Panc1 (cell line): ENCODE data around the gene NCAPG2. TPM values are rescaled to one million over a fixed set of nuclear protein-coding genes. Genes with fewer than 3 reads are reported as not detected.

Source experiments
- ATAC-seq: fragments of 200-7000 bp; cut with Tn5 transposase; 2 replicates; pipeline ENCODE4 v1.9.1; 2020; ENCODE audit warnings: mild to moderate bottlenecking, moderate library complexity
- BruUV-seq: library from RNA; stranded (reverse); fragments of 400-500 nt; replicated peaks from 2 replicates; lab custom pipeline; 2021; lab: Mats Ljungman, UMichigan
- CTCF ChIA-PET: fragments of 300-600 bp; sonication (Branson Sonifier 250); formaldehyde crosslinking; loops from one replicate; lab custom pipeline; 2022; ENCODE audit warnings: antibody characterized with exemption; lab: Charles Lee
- POLR2A ChIA-PET: fragments of 300-600 bp; sonication (Branson Sonifier 250); formaldehyde crosslinking; loops from one replicate; lab custom pipeline; 2022; ENCODE audit warnings: antibody characterized with exemption; lab: Charles Lee
- DNase-seq: peaks from one replicate; pipeline ENCODE4 v3.0.0-alpha.2; 2010; ENCODE audit warnings: low read depth, low spot score
- H3K27ac ChIP-seq: 2 replicates; pipeline ENCODE4 v1.5.1; 2011; ENCODE audit warnings: mild to moderate bottlenecking, low read length, inconsistent platforms
- H3K27me3 ChIP-seq: fragments of 200-500 bp; sonication (Bioruptor generic); 2 replicates; pipeline ENCODE4 v1.6.0; 2014; ENCODE audit warnings: low read length, inconsistent platforms; ENCODE audit not compliant: control insufficient read depth, insufficient read depth
- H3K36me3 ChIP-seq: fragments of 200-500 bp; sonication (Bioruptor generic); 2 replicates; pipeline ENCODE4 v1.5.1; 2014; ENCODE audit warnings: inconsistent platforms, mild to moderate bottlenecking, low read length, moderate library complexity; ENCODE audit not compliant: control insufficient read depth, insufficient read depth
- H3K4me1 ChIP-seq: 2 replicates; pipeline ENCODE4 v1.5.1; 2011; ENCODE audit warnings: inconsistent platforms, mild to moderate bottlenecking, low read length, moderate library complexity; ENCODE audit not compliant: control insufficient read depth, insufficient read depth
- H3K4me3 ChIP-seq, 2 experiments: 2 replicates each; pipeline ENCODE4 v1.5.1; 2011 to 2012; ENCODE audit warnings: low read depth in 2 of 2, low read length in 2 of 2, mild to moderate bottlenecking in 2 of 2, inconsistent platforms in 1 of 2, moderate library complexity in 1 of 2
- H3K9me3 ChIP-seq: fragments of 200-500 bp; sonication (Bioruptor generic); 2 replicates; pipeline ENCODE4 v1.5.1; 2014; ENCODE audit warnings: low read depth, mild to moderate bottlenecking, inconsistent platforms, low read length, moderate library complexity; ENCODE audit not compliant: control insufficient read depth, insufficient read depth
- CTCF ChIP-seq: fragments of 450-650 bp; IDR thresholded peaks from 2 replicates; pipeline ENCODE4 v1.5.1; 2017; ENCODE audit warnings: mild to moderate bottlenecking
- POLR2AphosphoS5 ChIP-seq: IDR thresholded peaks from 2 replicates; pipeline ENCODE4 v1.6.1; 2012; ENCODE audit warnings: mild to moderate bottlenecking, low read depth, low read length, moderate library complexity
- REST ChIP-seq, 2 experiments: IDR thresholded peaks; 2 replicates each; pipeline ENCODE4 v1.6.1; 2011 to 2012; ENCODE audit warnings: low read depth in 2 of 2, control low read depth in 1 of 2, low read length in 1 of 2, mild to moderate bottlenecking in 1 of 2, moderate library complexity in 1 of 2; ENCODE audit not compliant: insufficient read depth in 1 of 2
- SIN3A ChIP-seq: IDR thresholded peaks from 2 replicates; pipeline ENCODE4 v1.6.1; 2012; ENCODE audit warnings: low read depth, mild to moderate bottlenecking, low read length, moderate library complexity, borderline replicate concordance; ENCODE audit not compliant: insufficient read depth
- TCF7L2 ChIP-seq: IDR thresholded peaks from 2 replicates; pipeline ENCODE4 v1.6.1; 2011; ENCODE audit warnings: mild to moderate bottlenecking, low read depth, low read length, inconsistent platforms
- in situ Hi-C: cut with HindIII; loops from 2 replicates; pipeline ENCODE4 v1.10.0; 2016; ENCODE audit warnings: low sequenced_read_pairs, low pct_unique_long_range_greater_than_20kb
- intact Hi-C: fragments of 100-400 bp; cut with micrococcal nuclease; formaldehyde crosslinking; loops from one replicate; pipeline ENCODE4 v1.10.0; 2022; ENCODE audit not compliant: unreplicated experiment
- total RNA-seq: library from RNA; stranded (reverse); gene quantifications from one replicate; pipeline ENCODE4 v1.2.1, GENCODE V29; 2021; ENCODE audit not compliant: unreplicated experiment

The NCAPG2 gene
- total RNA-seq, 1 experiment from 2014 or later = 81.4 TPM

GRCh38 chr7:158649279-158649678 lies 55.3 kb downstream of the NCAPG2 start:
- ATAC-seq (0 out of 2 replicates have a peak, but pooled peaks have one; percentile 63), DNase-seq (peak; percentile 75)
- Histone ChIP-seq H3K27me3 (no peaks in the 10 kb centered on the region), H3K4me1 (no peaks in the 10 kb centered on the region), H3K36me3 (peaks cover 20% of the 10 kb centered on the region; the same call in 1 of the 2 replicates), H3K4me3 (no peak overlapping the region), H3K27ac (no peak overlapping the region), H3K9me3 (no peaks in the 10 kb centered on the region)
- intact Hi-C loops (no loop called here), in situ Hi-C loops (no loop called here)
- ChIA-PET CTCF (no interaction called here), POLR2A (interaction anchor here (0.6 kb wide), 1 partner anchor 395 kb away, joined by 4 read pairs; no protein-coding TSS in a partner anchor)
- TF ChIP-seq POLR2AphosphoS5 (no peak), REST (IDR thresholded peaks at IDR 0.05; ENCODE audit: insufficient read depth in 1 of 2, low read depth in 2 of 2, low read length in 1 of 2) (no peak), SIN3A (no peak), TCF7L2 (no peak), CTCF (no peak)
- BruUV-seq = no TSS peak

- H3K9me3 ChIP-seq = no peaks in the 10 kb centered on the region
- H3K4me3 ChIP-seq = no peak overlapping the region
- ATAC-seq = no peak
- peaks cover 20% of the 10 kb centered on the region; the same call in 1 of the 2 replicates for H3K36me3 ChIP-seq
- H3K4me1 ChIP-seq = no peaks in the 10 kb centered on the region
- intact Hi-C loops = no loop called here
- ChIA-PET POLR2A (interaction anchor here (0.6 kb wide), 1 partner anchor 395 kb away, joined by 4 read pairs; no protein-coding TSS in a partner anchor), CTCF (no interaction called here)
- no peak for DNase-seq
- no TSS peak for BruUV-seq
- in situ Hi-C loops = no loop called here
- H3K27me3 ChIP-seq = no peaks in the 10 kb centered on the region
- TF ChIP-seq POLR2AphosphoS5 (no peak), REST (IDR thresholded peaks at IDR 0.05; ENCODE audit: insufficient read depth in 1 of 2, low read depth in 2 of 2, low read length in 1 of 2) (no peak), SIN3A (no peak), TCF7L2 (no peak), CTCF (no peak)
- H3K27ac ChIP-seq = no peak overlapping the region
Observed at GRCh38 chr7:158648787-158649186, 55.8 kb downstream of the NCAPG2 start.
